IMR-90 (cell line): ENCODE data around the gene LRRC34.

Experiments used
- BHLHE40 ChIP-seq: fragments of 150-350 bp; IDR thresholded peaks from 2 replicates; pipeline ENCODE4 v1.6.1; 2016; ENCODE audit warnings: mild to moderate bottlenecking, low read depth, low read length
- CHD1 ChIP-seq: IDR thresholded peaks from 2 replicates; pipeline ENCODE4 v1.6.1; 2012; ENCODE audit warnings: low read depth, low read length, improper control_type of control experiment
- CTCF ChIP-seq: conservative IDR thresholded peaks from 2 replicates; pipeline ENCODE4 v1.5.1; 2012; ENCODE audit warnings: mild to moderate bottlenecking, low read depth, low read length, improper control_type of control experiment
- MAFK ChIP-seq: IDR thresholded peaks from 2 replicates; pipeline ENCODE4 v1.6.1; 2012; ENCODE audit warnings: low read depth, low read length, improper control_type of control experiment
- POLR2A ChIP-seq: IDR thresholded peaks from 2 replicates; pipeline ENCODE4 v1.6.1; 2012; ENCODE audit warnings: mild to moderate bottlenecking, low read depth, low read length
- RAD21 ChIP-seq: IDR thresholded peaks from 2 replicates; pipeline ENCODE4 v1.6.1; 2012; ENCODE audit warnings: low read length, improper control_type of control experiment
- RFX5 ChIP-seq: IDR thresholded peaks from 2 replicates; pipeline ENCODE4 v1.8.0; 2012; ENCODE audit warnings: low read depth, mild to moderate bottlenecking, low read length, moderate library complexity

GRCh38 chr3:169781209-169781855, 31.4 kb downstream of the LRRC34 start:
- TF ChIP-seq POLR2A (no peak), CTCF (no peak), CHD1 (no peak), RFX5 (no peak), MAFK (no peak), BHLHE40 (no peak), RAD21 (no peak)
